GM10266 (cell line): ENCODE measurements around the gene JPH3.

Experiments used
- DNase-seq: peaks from one replicate; pipeline ENCODE4 v3.0.0; 2012; ENCODE audit errors: extremely low spot score
- CTCF ChIP-seq: IDR thresholded peaks from 2 replicates; pipeline ENCODE4 v1.5.1; 2012; ENCODE audit warnings: mild to moderate bottlenecking, low read depth; ENCODE audit not compliant: control insufficient read depth, insufficient read depth; ENCODE audit errors: missing control alignments

Gene JPH3

GRCh38 chr16:87582216-87582965 is 19.9 kb upstream of the JPH3 start:
- no peak for DNase-seq
- TF ChIP-seq CTCF: no peak

- no peak for TF ChIP-seq CTCF
- DNase-seq: no peak
These were observed 19.4 kb upstream of the JPH3 start for GRCh38 chr16:87582966-87583325.

GRCh38 chr16:87583453-87584131 is 18.7 kb upstream of the JPH3 start:
- no peak for DNase-seq
- no peak for TF ChIP-seq CTCF

- TF ChIP-seq CTCF: no peak
- no peak for DNase-seq
These were observed 18.0 kb upstream of the JPH3 start for GRCh38 chr16:87584271-87584670.

DNA sequence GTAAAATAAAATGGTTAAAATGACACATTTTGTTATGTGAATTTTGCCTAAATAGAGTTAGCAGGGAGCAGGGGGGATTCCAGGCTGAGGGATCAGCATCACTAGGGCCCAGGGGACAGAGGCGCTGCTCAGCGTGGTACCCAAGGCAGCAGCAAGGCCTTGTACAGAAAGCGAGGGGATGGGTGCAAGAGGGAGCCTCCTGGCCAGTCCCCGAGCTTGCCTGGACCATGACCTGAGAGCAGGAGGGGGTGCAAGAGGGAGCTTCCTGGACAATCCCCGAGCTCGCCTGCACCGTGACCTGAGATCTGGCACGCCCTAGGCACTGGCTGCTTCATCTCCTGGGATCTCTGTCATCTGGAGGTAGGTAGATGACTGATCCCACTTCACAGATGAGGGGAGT is 17.3 kb upstream of the JPH3 start:
- TF ChIP-seq CTCF: no peak
- DNase-seq: no peak

DNA sequence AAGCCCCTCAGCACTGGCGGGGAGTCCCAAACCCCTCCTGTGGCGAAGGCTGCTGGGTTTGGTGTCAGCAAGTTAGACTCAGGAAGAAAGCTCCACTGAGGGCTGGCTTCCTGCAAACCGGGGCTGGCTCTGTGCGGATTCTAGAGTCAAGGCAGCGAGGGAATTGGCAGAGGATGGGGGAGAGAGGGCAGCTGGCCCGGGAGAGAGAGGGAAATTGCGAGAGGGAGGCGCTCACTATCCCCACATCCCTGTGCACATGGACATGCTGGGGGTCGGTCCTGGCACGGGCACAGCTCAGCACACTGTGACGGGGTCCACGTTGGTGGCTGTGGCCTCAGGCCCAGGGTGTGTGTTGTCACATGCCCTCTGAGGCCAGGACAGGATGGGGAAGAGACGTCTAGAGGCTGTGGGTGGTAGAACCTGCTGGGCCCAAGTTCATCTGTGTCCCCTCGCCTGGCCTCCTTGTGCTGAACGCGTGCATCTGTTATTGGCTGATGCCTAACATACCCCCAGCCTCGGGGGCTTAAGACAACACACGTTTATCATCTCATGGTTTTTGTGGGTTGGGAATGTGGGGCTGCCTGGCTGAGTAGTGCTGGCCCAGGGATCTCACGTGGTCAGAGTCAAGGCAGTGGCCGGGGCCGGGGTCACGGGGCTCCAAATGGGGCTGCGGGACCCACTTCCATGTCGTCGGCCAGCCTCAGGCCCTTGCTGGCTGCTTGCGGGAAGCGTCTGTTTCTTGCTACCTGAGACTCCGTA is 16.7 kb upstream of the JPH3 start:
- no peak for DNase-seq
- no peak for TF ChIP-seq CTCF
